HG03460 (cell line): ENCODE results near the gene NAB2.

Experiments
- ATAC-seq: cut with Tn5 transposase; IDR thresholded peaks from one replicate; pipeline ENCODE4 v1.9.1; 2021; ENCODE audit not compliant: unreplicated experiment

Gene NAB2

DNA sequence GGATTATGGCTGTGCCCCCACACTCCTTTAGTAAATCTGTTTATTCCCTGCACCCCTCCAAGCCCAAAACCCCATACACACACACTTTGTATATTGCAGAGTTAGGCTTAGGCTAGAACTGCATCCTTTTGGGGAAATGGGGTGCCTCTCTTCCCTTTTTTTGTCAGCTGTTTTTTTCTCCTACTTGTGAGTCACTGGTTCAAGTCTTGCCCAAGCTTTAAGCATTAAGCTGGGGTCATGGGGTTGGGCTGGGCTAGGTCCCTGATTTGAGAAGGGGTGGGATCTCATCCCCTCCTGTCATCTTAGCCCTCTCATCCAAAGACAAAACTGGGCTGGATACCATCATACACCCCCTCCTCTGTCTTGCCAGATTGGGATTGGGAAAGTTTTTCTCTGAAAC lies 41.0 kb downstream of the NAB2 start:
- ATAC-seq, result no peak

DNA sequence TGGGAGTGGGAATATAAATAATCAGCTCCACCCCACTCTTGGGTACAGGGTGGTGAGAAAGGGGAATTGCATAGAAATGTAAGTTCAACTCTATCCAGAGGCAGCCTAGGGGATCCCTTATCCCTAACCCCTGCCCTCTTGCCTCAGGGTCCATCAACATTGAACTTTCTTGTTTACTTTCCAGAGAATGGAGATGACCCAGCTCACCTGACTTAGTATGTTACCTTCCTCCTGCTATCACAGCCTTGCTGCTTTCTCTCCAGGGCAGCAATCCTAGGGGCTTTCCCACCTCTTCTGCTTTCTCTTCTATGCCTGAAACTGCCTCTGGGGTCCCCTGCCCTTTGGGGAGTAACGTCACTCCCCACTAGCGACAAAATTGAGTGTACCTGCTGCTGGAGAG lies 42.0 kb downstream of the NAB2 start:
- ATAC-seq, result no peak

DNA sequence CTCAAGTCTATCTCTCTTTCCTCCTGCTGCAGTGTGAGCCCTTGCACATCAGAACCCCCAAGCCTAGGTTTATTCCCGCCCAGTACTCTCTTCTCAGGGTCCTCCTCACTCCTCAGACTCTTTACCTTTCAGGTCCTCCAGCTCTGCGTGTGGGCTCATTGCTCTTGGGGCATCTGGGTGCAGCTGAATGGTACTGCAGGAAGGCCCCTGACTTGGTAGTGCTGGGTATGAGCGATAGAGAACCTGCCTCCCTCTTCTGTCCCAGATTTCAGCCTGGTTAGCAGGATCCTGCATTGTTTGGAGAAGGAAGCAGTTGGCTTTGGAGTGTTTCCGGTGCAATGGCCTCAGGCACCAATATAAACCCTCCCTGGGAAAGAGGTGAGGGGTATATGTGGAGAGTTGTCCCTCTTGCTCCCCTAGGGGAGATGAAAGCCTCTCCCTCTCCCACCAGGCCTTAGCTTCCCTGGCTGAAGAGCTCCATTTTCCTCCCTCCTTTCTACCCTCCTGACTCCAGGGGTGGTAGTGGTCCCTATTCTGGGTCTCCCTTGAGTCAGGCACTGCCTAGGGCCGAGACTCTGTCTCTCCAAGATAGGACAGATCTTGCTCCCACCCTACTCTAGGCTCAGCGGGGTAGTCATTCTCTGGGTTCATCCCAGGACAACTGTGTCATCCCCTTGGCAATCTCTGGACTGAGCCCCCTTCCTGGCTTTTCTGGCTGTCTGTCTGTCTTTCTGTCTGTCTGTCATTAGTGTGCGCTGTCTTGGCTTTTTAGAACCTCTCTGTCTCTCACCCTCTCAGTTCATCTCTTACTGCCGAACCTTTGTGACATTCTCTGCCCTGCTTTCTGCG lies 43.2 kb downstream of the NAB2 start:
- ATAC-seq, result no peak

DNA sequence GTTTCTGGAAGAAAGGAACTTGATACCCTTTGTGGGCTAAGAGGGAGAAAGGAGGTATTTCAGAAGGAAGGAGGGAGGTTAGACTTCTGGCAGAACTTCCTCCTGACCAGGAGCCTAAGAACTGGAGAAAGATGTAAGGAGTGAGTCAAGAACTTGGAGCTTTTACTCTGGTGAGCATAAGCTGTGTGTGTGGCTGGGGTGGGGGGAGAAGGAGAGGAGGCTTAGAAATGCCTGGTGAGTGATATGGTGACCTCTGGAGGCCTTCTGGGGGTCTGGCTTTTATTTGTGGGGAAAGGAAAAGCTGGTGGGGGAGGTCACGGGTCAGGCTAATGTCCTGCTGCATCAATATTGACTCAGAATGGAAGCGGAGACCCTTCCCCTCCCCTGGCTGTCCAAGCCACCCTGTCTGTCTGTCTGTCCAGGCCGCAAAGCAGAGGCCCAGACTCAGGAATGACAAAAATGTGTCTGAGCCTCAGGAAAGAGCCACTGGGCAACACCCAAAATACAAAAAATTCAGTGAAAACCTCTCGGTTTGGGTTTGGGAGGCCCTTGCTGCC lies 44.2 kb downstream of the NAB2 start:
- no peak for ATAC-seq

DNA sequence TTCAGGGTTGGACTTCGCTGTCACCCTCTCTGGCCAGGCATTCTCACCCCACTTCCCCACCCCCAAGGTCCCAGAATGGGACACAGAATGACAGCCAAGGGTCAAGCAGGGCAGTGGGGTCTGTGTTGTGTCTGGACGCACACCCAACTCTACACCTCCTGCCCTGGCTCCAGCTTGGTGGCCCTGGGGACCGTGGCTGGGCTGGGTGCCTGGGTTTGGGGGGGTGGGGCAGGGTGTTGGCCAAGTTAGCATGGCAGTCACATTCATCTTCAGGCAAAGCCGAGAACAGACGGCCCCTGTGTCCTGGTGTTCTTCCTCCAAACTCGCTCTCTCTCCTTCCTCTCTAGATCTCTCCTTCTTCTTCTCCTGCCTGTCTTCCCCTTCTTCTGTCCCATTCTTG lies 45.0 kb downstream of the NAB2 start:
- ATAC-seq, result no peak

DNA sequence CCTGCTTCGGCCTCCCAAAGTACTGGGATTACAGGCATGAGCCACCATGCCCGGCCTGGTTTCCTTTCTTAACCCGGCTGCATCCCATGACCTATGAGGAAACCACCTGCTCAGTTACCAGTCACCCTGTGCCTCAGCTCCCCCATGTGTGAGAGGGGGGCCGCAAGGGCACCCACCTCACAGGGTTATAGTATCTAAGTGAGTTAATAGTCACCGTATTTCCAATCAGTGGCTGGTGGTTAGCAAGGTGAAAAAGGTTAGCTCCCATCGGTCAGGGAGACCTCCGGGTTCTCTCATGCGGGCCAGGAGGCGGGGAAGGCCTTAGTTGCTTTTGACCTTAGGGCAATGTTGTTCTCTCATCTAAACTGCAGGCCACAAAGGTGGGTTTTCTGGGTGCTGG lies 46.0 kb downstream of the NAB2 start:
- no peak for ATAC-seq

DNA sequence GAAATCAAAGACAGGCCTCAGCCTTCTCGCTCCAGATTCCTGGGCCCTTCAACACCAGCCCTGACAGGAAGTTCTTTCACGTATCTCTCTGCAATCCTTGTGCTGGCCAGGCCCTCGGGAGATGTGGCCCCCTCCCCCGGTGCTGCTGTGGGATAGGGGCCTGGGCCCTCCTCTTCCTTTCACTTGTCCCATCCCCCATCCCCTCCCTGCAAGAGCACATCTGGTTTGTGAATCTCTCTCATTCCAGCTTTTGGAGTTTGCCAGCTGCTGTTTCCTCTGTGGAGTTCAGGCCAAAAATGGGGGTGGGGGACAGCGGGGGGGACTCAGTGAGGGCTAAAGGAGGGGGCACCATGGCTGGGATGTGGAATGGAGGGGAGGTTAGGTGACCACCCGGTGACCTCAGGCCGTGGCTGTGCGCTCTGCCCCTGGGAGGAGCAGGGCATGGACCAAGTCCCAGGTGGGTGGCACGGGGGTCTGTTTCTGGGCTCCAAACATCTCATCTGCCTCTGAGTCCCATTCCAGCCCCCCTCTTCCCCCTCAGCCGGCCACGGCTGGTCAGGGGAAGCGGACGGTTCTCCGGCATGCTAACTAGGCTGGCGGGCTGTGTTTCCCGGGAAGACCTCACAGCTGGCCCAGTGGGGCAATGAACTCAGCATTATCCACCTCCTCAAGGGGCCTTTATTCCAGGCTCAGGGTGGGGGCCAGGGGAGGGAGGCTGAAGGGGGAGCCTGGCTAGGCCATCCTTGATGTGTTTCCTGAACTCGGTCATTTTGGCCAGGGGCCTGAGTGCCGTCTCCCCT lies 46.8 kb downstream of the NAB2 start:
- ATAC-seq, result no peak

DNA sequence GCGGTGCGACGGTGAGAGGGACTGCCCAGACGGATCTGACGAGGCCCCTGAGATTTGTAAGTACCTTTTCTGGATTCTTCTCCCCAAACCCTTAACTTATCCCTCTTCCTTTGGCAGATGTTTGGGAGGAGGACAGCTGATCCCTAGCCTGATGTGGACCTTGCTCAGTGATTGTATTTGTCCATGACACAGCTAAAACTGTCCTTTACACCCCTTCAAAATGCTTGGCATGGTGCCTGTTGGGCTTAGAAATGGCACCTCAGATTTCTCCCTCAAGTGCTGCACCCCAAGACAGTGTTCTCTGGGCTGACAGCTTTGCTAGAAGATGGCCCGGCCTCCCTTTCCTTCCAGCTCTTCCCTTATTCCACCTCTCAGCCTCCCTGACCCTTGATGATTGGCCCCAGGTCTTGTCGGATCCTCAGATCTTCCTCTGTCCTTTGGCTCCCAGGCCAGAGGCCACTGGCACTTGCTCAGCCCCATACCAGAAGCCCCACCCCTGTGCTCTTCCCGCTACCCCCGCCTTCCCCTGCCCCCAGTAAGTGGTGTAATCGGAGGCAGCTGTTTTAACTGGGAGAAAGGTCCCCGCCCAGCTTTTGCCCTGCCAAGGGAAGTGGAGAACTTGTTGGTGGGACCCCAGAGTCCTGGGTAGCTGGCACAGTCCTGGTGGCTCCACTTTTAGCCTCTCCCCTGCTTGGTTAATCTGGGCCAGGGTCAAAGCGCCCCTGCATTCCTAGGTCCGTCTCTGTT lies 49.8 kb downstream of the NAB2 start:
- no peak for ATAC-seq

DNA sequence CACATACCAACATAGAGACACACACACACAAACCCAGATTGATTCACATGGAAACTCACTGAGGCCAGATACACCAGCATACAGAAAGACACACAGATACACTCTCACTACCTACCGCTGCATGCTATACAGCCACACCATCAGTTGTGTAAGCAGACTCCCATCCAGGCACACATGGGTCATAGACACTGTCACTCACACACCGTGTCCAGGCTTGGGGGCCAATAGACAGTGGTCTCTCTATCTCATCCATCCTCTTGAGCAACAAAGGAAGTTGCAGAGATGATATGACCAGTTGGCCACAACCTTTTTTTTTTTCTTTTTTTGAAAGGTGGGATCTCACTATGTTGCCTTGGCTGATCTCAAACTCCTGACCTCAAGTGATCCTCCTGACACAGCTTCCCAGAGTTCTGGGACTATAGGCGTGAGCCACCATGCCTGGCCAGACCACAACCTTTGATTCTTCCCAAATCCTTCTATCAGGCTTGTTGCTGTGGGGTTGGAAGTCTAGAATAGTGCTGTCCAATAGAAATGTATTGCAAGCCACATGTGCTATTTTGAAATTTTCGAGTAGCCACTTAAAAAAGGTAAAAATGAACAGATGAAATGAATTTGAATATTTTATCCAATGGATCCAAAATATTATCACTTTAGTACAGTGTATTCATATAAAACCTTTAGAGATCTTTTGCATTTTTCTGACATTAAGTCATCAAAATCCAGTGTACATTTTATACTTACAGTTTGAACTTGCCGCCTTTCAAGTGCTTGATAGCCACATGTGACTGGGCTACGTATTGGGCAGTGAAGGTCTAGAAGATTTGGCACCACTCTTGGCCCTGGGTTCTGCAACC lies 51.1 kb downstream of the NAB2 start:
- ATAC-seq, result no peak

DNA sequence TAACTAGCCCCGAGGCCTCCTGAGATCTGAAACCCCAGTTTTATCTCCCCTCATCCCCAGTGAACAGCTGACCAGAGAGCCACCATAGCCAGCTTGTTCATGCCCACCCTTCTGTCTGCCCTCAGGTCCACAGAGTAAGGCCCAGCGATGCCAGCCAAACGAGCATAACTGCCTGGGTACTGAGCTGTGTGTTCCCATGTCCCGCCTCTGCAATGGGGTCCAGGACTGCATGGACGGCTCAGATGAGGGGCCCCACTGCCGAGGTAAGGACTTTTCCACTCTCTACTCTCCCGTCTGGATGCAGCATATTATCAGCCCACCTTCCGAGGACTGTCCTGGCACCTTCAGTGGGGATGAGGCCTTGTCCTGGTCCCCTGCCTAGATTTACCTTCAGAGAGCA lies 52.3 kb downstream of the NAB2 start:
- ATAC-seq, result no peak

DNA sequence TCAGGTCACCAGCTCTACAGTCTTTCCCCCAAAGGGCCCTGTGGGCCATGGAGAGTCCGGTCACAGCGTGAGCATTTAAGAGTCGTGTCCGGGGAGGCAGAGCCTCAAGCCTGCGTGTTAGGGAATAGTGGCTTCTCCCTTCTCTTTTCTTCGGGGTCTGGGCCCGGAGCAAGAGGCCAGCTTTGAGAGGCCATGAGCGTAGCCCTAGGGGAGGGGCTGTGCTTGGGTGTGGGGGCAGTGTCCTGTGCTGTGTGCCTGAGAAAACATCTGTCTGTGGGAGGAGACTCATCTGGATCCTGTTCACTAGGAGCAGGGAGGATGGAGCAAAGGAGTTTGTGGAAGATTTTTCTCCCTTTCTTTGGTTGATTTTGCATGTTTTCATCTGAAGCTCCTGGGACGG lies 53.2 kb downstream of the NAB2 start:
- no peak for ATAC-seq

DNA sequence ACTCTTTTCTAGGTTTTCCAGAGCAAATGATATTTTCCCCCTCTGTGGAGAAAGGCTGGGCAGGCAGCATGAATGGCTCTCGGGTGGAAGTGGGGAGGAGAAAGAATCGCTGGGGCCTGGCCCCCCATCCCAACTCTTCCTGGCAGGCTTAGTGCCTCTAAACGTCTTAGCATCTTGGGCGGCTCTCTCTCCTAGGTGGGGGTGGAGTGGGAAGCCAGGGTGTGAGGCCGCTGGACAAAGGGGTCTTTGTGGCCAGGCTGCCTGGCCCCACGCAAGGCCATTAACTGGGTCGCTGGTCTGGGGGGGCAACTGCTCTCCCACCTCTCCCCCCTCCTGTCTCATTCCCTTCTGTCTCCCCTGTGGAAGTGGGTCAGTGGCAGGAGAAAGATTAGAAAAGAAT lies 53.8 kb downstream of the NAB2 start:
- no peak for ATAC-seq

DNA sequence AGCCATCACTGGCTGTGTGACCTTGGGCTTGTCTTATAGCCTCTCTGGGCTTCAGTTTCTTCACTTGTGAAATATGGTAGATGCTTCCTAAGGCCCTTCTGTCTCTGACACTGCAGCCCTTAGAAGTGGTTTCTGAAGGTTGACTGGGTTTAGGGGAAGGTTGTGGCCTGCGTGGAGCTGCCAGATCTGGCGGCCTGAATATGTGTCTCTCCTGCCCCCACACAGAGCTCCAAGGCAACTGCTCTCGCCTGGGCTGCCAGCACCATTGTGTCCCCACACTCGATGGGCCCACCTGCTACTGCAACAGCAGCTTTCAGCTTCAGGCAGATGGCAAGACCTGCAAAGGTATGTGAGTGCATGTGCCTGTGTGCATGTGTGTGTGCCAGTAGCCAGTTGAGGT lies 54.5 kb downstream of the NAB2 start:
- ATAC-seq, result no peak
